KMS-11 (cell line): Measurements from ENCODE around the gene UBE2E3.

ENCODE experiments used
- H2AFZ ChIP-seq: fragments of 200-600 bp; sonication (generic); 2 replicates; pipeline ENCODE4 v1.6.1; 2016; ENCODE audit warnings: antibody characterized with exemption, mixed run types, low read depth
- H3K27ac ChIP-seq: fragments of 200-600 bp; sonication (generic); 2 replicates; pipeline ENCODE4 v1.6.1; 2016; ENCODE audit warnings: mild to moderate bottlenecking, mixed run types
- H3K27me3 ChIP-seq: fragments of 200-600 bp; sonication (generic); 2 replicates; pipeline ENCODE4 v1.6.1; 2017; ENCODE audit warnings: mild to moderate bottlenecking, low read depth, mixed run types, moderate library complexity; ENCODE audit not compliant: insufficient read depth
- H3K36me3 ChIP-seq: fragments of 200-600 bp; sonication (generic); 2 replicates; pipeline ENCODE4 v1.6.1; 2017; ENCODE audit warnings: mild to moderate bottlenecking, mixed run types; ENCODE audit not compliant: insufficient read depth
- H3K4me1 ChIP-seq: fragments of 200-600 bp; sonication (generic); 2 replicates; pipeline ENCODE4 v1.6.1; 2016; ENCODE audit warnings: mild to moderate bottlenecking, low read depth, mixed run types; ENCODE audit not compliant: poor library complexity, severe bottlenecking
- H3K4me2 ChIP-seq: fragments of 200-600 bp; sonication (generic); 2 replicates; pipeline ENCODE4 v1.7.0; 2016; ENCODE audit warnings: mild to moderate bottlenecking, mixed run types
- H3K4me3 ChIP-seq: fragments of 200-600 bp; sonication (generic); IDR thresholded peaks from 2 replicates; pipeline ENCODE4 v1.6.1; 2017; ENCODE audit warnings: low read depth, low read length, mixed read lengths; ENCODE audit not compliant: insufficient read depth
- H3K79me2 ChIP-seq: fragments of 200-600 bp; sonication (generic); 2 replicates; pipeline ENCODE4 v1.6.1; 2016; ENCODE audit warnings: low read depth, mixed run types; ENCODE audit not compliant: insufficient read depth
- H3K9ac ChIP-seq: fragments of 200-600 bp; sonication (generic); 2 replicates; pipeline ENCODE4 v1.6.1; 2016; ENCODE audit warnings: mild to moderate bottlenecking, mixed run types
- H4K20me1 ChIP-seq: fragments of 200-600 bp; sonication (generic); 2 replicates; pipeline ENCODE4 v1.6.1; 2016; ENCODE audit warnings: mild to moderate bottlenecking, mixed run types; ENCODE audit not compliant: insufficient read depth
- TF ChIP-seq, protein P1 (sequence below): fragments of 200-600 bp; sonication (generic); conservative IDR thresholded peaks from 2 replicates; pipeline ENCODE4 v1.6.1; 2017; ENCODE audit warnings: low read depth, mild to moderate bottlenecking, antibody characterized with exemption, low read length, moderate library complexity, mixed read lengths

Gene UBE2E3

DNA sequence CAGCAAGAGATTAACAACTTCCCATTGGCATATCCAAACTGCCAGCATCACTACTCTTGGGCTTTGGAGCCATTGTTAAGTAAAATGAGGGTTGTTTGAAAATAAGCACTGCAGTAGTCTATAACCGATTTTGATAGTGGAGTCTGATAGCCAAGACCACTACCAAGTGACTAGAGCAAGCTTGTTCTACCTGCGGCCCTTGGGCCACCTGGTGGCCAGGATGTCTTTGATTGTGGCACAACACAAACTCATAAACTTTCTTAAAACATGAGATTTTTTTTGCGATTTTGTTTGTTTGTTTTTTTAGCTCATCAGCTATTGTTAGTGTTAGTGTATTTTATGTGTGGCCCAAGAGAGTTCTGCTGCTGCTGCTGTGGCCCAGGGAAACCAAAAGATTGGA lies 11.0 kb downstream of the UBE2E3 start:
- H3K27ac ChIP-seq: no peak overlapping the region
- peaks cover 65% of the 10 kb centered on the region; the same call in 1 of the 2 replicates for H3K79me2 ChIP-seq
- no peak overlapping the region for H3K9ac ChIP-seq

DNA sequence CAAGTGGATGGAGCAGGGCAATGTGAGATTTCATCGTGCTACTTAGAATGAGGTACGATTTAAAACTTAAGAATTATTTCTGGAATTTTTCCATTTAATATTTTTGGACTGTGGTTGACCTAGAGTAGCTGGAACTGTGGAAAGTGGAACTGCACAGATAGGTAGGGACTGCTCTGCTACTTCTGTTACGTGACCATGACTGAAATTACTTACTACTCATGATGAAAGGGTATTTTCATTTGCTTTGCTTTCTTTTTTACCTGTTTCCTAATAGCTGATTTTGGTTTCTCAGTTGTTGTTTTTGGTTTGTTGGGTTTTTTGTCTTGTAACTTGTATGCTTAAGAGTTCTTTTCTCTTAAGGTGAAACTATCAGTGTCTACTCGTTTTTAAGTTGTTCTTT lies 11.4 kb downstream of the UBE2E3 start:
- TF ChIP-seq, protein P1, sequence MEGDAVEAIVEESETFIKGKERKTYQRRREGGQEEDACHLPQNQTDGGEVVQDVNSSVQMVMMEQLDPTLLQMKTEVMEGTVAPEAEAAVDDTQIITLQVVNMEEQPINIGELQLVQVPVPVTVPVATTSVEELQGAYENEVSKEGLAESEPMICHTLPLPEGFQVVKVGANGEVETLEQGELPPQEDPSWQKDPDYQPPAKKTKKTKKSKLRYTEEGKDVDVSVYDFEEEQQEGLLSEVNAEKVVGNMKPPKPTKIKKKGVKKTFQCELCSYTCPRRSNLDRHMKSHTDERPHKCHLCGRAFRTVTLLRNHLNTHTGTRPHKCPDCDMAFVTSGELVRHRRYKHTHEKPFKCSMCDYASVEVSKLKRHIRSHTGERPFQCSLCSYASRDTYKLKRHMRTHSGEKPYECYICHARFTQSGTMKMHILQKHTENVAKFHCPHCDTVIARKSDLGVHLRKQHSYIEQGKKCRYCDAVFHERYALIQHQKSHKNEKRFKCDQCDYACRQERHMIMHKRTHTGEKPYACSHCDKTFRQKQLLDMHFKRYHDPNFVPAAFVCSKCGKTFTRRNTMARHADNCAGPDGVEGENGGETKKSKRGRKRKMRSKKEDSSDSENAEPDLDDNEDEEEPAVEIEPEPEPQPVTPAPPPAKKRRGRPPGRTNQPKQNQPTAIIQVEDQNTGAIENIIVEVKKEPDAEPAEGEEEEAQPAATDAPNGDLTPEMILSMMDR: no peak
- H3K4me3 ChIP-seq: no peak overlapping the region
- no peak overlapping the region for H2AFZ ChIP-seq
- H4K20me1 ChIP-seq: no peaks in the 10 kb centered on the region
- H3K4me1 ChIP-seq: peaks cover 41% of the 10 kb centered on the region
- no peak overlapping the region for H3K9ac ChIP-seq
- peak overlapping the region; percentile 3; the same call in 1 of the 2 replicates for H3K4me2 ChIP-seq
- H3K79me2 ChIP-seq: peaks cover 65% of the 10 kb centered on the region; the same call in 1 of the 2 replicates
- no peak overlapping the region for H3K27ac ChIP-seq
- no peaks in the 10 kb centered on the region for H3K36me3 ChIP-seq
- no peaks in the 10 kb centered on the region for H3K27me3 ChIP-seq

More for the DNA sequence above, 11.0 kb downstream of the UBE2E3 start:
- peak overlapping the region; percentile 3; the same call in 1 of the 2 replicates for H3K4me2 ChIP-seq
- H3K4me3 ChIP-seq: no peak overlapping the region
- no peaks in the 10 kb centered on the region for H4K20me1 ChIP-seq
- H3K4me1 ChIP-seq: peaks cover 45% of the 10 kb centered on the region
- TF ChIP-seq, protein P1: no peak
- no peaks in the 10 kb centered on the region for H3K27me3 ChIP-seq
- no peaks in the 10 kb centered on the region for H3K36me3 ChIP-seq
- no peak overlapping the region for H2AFZ ChIP-seq

DNA sequence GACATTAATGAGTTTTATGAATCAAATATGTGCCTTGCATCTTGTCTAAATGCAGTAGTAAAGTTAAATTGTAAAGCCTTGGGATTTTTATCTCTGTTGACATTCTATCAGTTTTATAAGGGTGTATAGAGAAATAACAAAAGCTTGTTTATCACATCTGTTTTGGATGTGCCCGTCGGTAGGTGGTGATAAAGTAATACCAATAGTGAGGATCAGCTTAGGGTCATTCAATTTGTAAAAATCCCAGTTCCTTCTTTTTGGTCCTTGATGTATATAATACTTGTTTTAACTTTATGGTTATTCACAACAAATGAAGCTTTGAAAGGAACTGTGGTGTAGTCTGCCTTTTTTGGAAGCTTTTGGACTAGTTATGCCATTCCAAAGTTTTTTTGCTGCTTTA lies 12.6 kb downstream of the UBE2E3 start:
- Histone ChIP-seq H3K4me1 (peaks cover 31% of the 10 kb centered on the region), H3K27ac (no peak overlapping the region), H3K79me2 (peaks cover 64% of the 10 kb centered on the region; the same call in 1 of the 2 replicates), H3K36me3 (no peaks in the 10 kb centered on the region), H2AFZ (no peak overlapping the region), H4K20me1 (no peaks in the 10 kb centered on the region), H3K27me3 (no peaks in the 10 kb centered on the region), H3K4me2 (no peak overlapping the region), H3K4me3 (no peak overlapping the region), H3K9ac (no peak overlapping the region)
- TF ChIP-seq, protein P1: no peak

DNA sequence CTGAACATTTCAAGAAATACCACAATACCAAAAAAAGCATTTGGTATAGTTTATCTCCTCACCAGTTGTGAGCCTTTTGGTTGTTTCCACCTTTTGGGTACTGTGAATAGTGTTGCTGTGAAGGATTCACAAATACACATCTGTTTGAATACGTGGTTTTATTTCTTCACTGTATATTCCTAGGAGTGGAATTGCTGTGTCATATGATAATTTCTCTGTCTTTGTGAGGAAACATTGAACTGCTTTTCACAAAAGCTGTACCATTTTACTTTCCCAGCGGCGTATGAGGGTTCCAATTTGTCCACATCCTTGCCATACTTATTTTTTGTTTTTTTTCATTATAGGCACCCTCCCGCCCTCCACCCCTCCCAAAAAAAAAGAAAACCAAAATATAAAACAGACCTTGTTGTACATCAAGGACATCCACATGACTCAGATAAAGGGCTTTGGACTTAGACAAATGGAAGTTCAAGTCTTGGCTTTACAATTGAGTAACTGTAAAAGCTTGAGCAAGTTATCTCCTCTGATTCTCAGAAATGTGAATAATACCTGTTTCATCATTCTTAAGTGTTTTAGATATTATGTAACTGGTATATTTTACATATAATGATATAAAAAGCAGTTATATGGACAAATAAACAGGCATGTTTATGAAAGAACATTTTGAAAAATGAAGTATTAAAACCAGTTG lies 19.0 kb downstream of the UBE2E3 start:
- Histone ChIP-seq H2AFZ (no peak overlapping the region), H3K4me1 (no peaks in the 10 kb centered on the region)
- TF ChIP-seq, protein P1: no peak

More for the DNA sequence above, 19.0 kb downstream of the UBE2E3 start:
- H3K4me2 ChIP-seq: no peak overlapping the region
- peaks cover 59% of the 10 kb centered on the region for H3K79me2 ChIP-seq
- no peak overlapping the region for H3K9ac ChIP-seq
- H3K27me3 ChIP-seq: no peaks in the 10 kb centered on the region
- no peak overlapping the region for H3K4me3 ChIP-seq
- no peaks in the 10 kb centered on the region for H3K36me3 ChIP-seq
- no peaks in the 10 kb centered on the region for H4K20me1 ChIP-seq
- no peak overlapping the region for H3K27ac ChIP-seq
